C4-2B (cell line): ENCODE measurements around the gene NCOA4.
"Not testable (repeated sequence)": the region's sequence is repeated elsewhere in the genome, so short reads cannot be mapped to it uniquely, and the experiment has no call there.

Experiments used
- CTCF ChIP-seq: fragments of 450-650 bp; conservative IDR thresholded peaks from 2 replicates; pipeline ENCODE4 v1.5.1; 2017; ENCODE audit warnings: mild to moderate bottlenecking
- ZFX ChIP-seq: fragments of 450-650 bp; IDR thresholded peaks from 2 replicates; pipeline ENCODE4 v1.6.1; 2017

- not testable (repeated sequence) for TF ChIP-seq CTCF, ZFX
Observed at GRCh38 chr10:46057927-46058326, 27.5 kb upstream of the NCOA4 start.
